Brain pericyte (primary cell): ENCODE measurements around the gene GPR156.

ENCODE experiments used
- DNase-seq: peaks from one replicate; pipeline ENCODE4 v3.0.0-alpha.2; 2012; ENCODE audit warnings: low read depth, low spot score

Gene GPR156

DNA sequence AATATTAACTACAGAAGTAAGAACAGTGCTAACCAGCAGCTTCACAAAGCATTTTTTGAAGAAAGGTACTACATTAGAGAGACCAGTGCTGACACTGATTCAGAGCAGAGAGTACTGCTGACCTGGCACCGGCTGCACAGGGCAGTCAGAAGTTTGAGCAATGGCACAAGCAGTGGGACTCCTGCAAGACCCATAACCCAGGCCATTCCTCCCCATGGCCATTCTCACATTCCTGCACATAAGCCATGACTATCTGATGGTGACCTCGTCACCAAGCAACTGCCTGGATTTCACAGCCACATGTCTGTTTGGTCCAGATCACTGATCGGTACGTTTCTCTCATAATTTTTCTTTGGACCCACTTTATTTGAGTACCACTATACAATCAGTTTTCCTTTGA lies 88.7 kb downstream of the GPR156 start:
- no peak for DNase-seq

DNA sequence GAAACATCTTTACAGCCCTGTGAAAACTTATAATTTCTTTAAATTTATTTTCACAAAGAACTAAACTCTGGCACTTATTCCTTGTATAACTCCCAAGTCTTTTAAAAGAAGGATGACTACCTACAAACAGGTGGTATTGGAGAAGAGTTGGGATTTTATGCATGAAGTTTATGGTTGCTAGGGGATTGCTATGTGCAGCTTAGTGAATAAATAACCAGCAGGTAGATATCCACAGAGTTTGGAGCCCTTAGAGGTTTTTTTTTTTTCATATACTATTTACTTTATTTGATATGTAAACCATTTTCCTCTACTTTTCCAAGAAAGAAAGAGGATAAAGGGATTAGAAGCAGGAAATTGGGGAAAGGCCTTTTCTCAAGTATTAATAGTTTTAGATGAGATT lies 91.5 kb downstream of the GPR156 start:
- DNase-seq: no peak

DNA sequence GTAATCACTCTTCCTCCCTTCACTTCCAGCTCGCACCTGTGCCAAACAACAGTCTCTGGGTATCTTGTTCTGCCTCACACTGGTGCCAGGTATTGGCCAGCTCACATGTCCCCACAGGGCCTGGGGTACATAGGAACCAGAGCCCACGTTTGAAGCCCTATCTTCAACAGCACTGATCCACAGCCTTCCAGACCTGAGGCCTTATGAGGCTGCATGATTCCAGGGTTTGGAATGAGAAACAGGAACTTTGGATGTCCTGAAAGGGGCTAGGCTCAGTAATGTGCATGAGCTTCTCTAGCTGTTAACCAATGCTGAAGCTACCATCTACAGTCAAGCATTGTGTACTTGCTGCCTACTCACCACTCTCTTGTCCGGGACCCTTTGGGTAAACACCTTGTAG lies 92.4 kb downstream of the GPR156 start:
- no peak for DNase-seq

DNA sequence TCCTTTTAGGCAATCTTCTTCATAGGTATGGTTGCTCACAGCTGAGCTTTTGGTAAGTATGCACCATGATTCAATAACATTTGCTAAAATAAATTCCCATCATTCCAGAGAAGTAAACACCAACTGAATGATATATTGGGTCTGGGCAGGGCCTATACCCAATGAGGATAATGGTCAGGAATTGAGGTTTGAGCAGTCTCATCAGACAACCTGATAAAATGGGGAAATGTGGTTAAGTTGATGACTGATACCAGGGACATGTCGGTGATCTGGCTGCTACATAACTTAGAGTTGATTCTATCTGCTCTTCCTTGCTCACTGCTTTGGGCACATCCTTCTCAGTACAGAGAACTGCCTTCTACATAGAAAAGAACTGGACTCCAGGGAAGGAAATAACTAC lies 92.9 kb downstream of the GPR156 start:
- DNase-seq: no peak

DNA sequence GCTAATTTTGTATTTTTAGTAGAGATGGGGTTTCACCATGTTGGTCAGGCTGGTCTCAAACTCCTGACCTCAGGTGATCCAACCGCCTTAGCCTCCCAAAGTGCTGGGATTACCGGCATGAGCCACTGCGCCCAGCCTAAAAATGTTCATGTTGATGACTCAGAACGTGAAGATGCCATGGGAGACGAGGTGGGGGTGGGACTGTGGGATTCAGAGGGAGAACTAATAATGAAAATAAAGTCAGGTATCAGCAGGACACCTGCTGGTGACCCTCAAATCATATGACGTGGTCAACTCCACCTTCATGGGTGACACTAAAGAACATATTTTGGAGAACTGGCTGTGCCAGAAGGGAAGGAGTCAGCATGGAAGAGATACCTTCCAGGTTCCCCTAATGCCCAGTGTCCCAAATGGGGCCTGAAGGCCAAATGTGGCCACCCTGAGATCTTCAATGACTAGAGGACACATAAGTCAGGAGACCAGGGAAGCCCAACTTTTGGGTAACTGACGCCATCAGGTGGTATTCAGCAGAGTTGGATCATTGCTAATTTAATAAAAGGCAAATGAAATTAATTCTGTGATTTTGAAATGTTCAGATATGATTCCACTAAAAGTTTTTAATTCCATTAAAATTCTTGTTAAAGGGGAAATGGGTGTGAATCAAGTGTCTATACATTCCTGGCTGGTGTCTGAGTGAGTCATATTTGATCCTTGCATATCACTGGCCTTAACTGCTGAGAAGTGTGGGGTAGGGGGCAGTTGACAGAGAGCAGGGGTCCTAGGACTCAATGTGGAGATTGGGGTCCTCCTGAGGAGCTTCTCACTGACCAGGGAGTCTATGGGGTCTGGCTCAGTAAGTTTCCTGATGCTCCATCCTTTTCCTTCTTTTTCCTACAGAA lies 102.2 kb downstream of the GPR156 start:
- DNase-seq: no peak

DNA sequence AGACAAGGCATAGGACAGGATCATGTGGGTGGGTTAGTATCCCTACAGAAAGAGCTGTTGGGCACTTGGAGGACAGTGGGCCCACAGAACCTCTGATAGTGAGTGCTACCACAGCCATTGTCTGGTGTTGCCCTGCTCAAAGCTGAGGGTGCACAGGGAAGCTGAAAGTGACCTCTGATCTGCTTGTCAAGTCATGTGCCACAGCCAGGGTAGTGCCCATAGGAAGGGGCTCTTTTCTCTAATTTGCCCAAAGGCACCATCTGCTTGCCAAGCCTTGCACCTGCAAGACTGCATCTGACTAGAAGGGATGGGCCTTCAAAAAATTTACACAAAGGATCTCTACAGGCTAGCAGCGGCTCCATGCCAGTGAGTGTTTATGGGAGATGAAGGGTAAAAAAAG lies 103.4 kb downstream of the GPR156 start:
- DNase-seq: no peak

DNA sequence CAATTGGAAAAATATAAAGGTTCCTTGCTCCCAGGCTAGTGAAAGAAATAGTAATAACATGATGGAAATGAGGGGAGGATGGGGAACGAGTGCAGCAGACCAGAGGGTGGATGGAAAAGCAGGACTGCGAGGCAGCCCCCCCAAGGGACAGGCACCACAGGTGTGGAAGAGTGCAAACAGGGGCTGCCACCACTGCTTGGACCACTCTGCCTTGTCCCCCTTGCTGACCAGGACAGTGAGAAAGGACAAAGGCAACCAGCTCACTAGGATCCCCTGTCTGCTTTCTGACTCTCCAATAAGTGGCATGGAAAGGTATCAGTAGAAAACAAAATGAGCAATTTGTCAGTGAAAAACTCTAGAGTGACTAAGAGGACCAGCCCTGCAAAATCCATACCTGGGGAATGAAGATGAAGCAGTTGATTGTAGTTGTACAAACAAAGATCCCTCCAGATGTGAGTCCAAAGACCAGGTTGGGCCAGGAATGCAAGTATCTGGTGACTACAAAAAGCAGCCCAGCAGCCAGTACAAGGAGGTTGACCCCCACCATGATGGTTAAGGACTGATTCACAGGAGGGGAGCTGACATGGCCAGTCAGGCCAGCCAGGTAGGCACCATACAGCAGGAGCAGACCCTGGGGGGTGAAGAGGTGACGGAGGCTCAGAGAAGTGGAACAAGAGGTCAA lies 104.2 kb downstream of the GPR156 start:
- DNase-seq: no peak

DNA sequence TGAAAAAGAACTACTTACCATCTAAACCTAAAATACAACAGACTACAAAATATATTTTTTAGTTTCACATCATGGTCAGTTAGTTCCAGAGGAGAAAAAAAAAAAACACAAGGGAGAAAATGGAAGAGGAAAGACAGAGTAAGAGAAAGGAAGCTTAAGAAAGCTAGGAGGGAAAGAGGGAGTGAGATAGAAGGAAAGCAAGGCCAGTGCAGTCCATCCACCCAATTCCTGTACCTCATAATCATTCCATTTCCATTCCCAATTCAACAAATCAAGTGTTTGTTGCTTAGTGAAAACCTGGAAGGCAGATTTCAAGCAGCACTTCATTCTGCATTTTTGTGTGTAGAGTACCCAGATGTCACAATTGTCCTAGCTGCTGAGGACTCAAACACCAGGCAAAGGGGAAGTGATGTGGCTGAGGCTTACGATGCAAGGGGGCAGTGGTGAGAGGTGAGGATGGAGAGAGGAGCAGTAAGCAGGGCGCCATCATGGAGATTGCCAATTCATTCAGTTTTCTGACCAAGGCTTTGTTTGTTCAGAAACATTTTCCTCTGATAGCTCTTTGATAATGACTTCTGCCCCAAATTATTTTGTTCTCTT lies 107.2 kb downstream of the GPR156 start:
- DNase-seq: no peak

DNA sequence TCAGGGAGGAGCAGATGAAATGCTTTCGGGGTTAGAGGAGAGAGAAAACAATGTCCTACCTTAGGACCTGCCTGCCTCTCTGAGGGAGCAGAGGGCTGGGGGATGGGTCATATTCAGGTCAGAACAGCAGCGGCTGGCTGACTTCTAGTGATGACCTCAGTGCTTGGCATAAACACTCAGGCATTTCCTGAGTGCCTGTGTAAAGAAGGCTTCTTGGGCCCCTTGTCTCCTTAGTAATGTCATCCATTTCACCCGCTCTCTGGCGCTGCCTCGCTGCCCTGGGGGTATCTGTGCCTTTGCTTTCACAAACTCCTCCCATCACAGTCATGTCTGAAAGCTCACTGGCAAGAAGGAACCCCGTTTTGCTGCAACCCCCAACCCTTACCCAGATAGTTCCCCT lies 107.9 kb downstream of the GPR156 start:
- no peak for DNase-seq

DNA sequence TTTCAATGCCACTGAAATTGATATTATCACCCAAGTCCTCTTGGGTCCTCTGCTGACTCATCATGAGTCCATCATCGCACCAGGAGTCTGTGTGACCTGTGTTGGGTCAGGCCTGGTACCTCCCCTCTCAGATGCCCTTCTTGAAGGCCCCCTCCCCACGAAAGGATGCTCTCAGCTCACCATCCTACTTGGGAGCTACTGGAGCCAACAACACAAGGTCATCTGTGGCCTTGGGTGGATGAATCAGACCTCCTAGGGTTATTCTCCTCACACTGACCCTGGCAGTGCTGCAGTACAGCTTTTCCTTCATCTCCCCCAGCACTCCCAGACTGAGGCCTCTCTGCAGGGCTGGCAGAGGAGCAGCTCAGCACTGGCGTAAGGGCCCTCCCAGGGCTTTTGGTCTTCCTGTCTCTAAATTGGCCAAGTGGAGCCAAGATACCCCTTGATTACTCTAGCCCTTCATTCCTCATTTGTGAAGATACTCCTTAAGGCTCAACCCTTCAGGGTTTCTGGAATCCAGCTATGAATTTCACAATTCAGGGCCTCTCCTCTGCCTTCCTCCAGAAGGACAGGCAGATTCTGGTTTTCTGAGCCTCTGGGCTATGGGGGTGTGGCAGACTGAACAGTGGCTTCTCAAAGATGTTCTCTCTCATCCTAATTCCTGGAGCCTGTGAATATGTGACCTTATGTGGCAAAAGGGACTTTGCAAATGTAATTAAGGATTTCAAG lies 110.0 kb downstream of the GPR156 start:
- no peak for DNase-seq

DNA sequence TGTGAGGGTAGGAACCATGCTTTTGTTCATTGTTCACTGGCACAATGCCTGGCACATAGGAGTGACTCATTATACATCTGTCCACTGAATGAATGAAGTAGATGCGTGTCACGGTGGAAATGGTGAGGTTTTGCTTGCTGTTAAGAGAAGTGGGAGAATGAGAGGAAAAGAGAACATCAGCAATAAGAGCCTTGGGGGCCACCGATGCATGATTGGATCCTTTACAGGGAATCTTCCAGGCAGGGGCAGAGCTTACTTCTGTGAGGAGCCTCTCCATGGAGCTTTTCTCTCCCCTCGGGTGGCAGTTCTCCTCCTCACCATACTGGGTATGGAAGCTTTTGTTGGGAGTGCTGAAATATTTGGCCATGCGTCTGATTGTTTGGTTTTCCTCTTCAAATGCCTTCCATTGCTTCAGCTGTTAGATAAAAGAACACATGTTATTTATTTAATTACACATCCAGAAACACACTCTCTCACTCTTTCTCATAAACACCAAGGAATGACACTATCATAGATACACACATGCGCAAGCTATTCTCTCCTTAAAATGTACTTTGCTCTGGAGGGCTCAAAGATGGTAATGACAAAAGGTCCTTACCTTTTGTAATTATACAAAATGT lies 111.9 kb downstream of the GPR156 start:
- DNase-seq: no peak

DNA sequence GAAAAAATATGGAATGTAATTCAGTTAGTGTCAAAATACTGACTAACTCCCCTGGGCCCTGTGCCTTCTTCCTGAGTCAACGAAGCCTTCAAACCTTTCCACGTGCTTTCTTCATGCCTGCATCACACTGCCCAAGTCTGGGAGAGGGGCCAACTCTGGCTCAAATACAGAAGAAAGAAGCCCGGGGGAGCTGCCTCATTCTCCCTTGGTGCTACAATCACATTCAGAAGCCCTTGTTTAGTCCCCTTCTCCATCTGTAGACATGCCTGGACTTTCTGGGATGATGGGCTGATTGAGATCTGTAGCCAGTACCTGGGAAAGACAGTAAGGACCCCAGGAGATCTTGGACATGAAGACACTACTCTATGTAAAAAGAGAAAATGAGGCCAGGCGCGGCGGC lies 113.0 kb downstream of the GPR156 start:
- no peak for DNase-seq

DNA sequence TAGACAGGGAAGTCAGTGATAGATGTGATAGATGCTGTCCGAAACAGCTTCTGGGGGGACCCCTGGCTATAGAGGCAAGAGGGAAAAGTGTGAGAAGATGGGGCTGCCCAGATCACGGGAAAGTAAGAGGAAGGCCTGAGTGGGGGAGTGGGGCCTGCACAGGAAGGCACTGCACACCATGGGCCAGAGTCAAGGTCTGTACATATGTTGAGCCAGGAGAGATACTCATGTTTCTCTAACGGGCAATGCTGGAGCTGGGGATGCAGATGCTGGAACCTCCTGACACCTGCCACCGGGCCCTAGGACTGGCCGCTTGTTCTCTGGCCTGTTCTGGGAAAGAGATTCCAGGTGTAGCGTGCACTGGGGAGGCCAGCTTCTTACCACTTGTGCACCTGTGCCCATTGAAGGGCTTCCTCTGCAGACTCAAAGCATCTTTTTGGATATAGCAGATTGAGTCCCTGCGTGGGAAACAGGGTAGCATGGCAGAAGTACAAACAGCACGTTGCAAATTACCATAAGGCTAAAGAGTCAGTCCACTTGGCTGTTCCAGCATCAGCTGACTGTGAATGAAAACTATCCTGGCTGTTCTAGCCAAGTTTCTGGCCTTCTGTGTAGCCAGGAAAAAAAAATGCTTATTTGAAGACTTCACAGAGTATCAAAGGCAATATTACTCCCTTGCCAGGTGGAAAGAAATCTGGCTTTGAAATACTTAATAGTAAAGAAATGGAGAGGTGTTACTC lies 113.7 kb downstream of the GPR156 start:
- DNase-seq: no peak

DNA sequence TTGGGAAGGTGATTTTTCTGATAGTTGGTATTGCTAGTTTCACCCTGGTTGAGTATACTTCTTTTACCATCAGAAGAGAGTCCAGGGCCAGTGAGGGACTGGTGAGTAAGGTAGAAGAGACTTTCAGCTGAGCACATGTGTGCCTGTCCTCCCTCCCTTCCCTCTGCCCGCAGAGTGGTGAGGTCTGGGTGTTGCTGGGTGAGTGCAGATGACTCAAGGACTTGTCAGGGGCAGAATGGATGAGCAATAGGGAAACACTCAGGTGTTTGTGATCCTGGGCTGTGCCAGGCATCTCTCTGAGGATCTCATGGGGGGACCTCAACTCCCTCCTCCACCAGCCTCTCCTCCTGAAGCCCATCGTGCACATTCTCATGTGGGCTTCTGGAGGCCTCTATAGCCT lies 114.8 kb downstream of the GPR156 start:
- no peak for DNase-seq

DNA sequence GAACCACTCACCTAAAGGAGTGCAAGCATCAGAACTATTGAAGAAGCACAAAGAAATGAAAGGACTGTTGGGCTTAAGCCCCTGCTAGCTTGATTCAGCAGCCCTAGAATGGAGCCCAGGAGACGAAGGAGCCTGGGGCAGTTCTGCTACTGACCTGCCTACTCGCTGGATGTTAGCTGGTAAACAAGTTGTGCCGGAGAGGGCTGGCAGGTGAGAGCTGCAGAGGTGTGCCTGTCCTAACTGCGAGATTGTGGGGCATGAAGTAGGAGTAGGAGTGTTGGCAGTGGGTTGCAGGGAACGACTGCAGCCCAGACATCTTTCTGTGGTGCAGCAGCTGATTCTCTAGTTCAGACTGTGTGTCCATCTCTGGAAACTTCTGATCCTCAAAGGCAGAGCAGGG lies 115.6 kb downstream of the GPR156 start:
- DNase-seq: no peak

DNA sequence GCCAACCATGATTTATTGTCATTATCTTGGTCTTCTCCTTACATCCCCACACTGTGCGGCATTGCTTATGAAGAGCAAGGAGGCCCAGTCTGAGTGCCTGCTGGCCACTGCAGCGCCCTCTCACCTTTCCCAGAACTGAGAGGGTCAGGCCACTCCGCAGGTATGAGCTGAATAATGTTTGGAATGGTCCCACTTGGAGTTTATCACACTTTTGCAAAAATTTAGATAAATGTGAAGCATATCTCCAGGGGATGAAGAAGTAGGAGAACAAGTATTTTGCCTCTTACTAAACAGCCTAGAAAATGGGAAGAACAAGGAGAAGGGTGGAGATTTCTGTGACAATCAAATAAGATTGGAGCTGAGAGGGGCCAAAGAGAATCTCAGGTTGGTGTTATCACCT lies 116.4 kb downstream of the GPR156 start:
- no peak for DNase-seq

DNA sequence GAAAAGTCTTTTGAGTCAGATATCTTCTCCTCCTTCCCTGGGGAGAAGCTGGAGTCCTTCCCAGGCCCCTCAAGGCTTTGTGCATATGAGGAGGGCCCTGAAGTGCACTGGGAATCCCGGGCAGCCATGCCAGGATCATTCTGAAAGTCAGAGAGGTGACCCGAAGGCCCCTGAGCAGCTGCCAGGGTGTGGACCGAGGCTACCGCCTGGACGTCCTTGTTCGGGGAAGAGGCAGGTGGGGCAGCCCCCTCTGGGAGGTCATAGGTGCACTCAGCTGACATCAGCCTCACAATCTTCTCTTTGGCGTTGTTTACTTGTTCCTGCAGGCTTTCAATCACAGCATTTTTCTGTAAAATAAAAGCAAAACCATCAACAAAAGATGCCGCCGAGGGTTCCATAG lies 117.0 kb downstream of the GPR156 start:
- no peak for DNase-seq

DNA sequence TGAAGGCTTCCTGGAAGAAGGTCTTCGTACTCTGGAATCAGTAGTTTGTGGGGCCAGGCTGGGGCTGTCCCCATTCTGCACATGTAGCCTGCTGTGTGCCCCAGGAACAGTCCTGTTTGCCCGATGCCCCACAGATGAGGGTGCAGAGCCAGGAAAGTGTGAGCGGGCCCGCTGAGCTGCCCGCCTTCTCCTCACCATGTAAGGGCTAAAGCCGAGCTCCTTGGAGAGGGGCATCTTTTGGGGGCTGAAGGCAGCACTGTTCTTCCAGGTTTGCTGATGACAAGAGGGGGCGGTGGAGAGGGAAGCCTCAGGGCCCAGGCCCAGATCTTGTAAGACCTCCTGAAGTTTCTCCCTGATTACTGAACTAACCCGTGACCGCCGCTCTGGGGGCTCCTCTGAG lies 117.5 kb downstream of the GPR156 start:
- DNase-seq: no peak

DNA sequence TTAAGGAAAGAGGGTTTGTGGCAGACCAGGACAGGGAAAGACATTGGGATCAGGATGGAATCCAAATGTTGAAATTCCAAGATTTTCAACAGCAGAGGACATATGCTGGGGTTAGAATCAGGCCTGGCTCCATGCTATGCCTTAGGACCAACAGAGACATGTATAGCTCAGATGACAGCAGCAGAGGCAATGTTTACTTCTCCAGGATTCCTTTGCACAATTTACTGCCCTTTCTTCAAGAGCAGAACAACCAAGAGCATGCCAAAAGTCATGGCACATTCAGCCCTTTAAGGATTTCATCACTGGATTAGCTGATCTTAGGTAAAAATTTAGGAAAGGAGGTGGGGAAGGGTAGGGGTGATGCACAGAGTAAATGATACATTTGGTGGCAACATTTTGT lies 121.2 kb downstream of the GPR156 start:
- DNase-seq: no peak

DNA sequence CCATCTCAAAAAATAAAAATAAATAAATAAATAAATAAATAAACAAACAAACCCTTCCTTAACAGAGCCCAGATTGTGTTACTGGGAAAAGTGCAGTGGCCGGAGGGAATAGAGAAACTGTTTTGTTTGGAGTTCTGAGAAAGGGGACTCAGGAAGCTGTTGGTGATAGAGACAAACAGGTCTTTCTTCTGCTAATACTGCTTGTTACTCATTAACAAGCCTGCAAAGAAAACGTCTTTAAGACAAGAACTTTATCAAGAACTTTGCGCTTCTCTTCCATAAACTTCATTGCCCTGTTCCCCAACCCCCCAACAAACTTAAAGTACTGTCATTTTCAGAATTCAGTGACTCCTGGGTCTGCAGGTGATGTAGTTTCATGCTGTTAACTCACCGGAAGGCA lies 122.0 kb downstream of the GPR156 start:
- DNase-seq: no peak

DNA sequence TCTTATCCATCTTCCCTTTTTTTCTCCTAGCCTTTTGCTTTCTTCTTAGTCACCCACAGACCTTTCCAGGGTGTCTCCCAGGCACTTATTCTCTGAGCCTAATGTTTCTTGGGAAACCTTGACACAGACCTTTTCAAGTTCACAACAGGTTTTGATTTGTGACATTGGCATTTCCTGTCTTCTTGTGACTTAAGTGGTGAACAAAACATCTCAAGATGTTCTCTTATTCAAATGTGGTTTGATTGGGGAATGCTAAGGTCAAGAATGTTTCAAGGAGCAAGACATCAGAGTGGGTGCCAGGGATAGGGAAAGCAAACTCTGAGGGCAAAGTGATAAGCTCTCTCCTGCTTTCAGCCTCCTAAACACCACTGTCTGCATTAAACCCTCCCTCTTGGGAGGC lies 122.6 kb downstream of the GPR156 start:
- no peak for DNase-seq
